B cell (primary cell): Measurements from ENCODE around the gene CRYBA4.

Experiments used
- EZH2 ChIP-seq: IDR thresholded peaks from 2 replicates; pipeline ENCODE4 v1.6.1; 2012; ENCODE audit warnings: borderline replicate concordance, low read depth, mild to moderate bottlenecking, moderate library complexity, low read length; ENCODE audit not compliant: insufficient read depth, poor library complexity, severe bottlenecking
- TF ChIP-seq, protein P1 (sequence below): fragments of 200-600 bp; IDR thresholded peaks from one replicate; pipeline ENCODE4 v1.8.0; 2022; ENCODE audit warnings: antibody characterized with exemption, mild to moderate bottlenecking

DNA sequence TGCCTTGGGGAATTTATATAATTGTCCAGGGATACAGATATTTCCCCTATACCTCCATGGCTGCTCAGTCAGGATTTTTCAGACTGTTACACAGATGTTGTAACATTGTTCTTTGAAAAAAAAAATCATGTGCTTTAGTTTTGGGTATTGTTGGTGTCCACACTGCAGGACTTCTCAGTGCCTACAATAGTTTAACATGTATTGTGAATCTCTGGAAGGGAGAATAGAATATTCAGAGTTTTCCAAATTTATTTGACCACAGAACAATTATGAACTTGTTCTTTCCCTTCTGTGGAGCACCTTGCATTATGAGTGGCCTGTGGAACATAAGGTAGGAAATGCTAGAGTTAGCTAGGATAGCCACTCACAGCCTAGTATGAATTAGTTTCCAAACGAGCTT lies 14.5 kb downstream of the CRYBA4 start:
- TF ChIP-seq, protein P1, sequence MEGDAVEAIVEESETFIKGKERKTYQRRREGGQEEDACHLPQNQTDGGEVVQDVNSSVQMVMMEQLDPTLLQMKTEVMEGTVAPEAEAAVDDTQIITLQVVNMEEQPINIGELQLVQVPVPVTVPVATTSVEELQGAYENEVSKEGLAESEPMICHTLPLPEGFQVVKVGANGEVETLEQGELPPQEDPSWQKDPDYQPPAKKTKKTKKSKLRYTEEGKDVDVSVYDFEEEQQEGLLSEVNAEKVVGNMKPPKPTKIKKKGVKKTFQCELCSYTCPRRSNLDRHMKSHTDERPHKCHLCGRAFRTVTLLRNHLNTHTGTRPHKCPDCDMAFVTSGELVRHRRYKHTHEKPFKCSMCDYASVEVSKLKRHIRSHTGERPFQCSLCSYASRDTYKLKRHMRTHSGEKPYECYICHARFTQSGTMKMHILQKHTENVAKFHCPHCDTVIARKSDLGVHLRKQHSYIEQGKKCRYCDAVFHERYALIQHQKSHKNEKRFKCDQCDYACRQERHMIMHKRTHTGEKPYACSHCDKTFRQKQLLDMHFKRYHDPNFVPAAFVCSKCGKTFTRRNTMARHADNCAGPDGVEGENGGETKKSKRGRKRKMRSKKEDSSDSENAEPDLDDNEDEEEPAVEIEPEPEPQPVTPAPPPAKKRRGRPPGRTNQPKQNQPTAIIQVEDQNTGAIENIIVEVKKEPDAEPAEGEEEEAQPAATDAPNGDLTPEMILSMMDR: no peak
- no peak for TF ChIP-seq EZH2
